COR-L47 (cell line): ENCODE results near the gene ITSN1.

ENCODE experiments used
- DNase-seq: peaks from one replicate; lab custom pipeline; 2025; lab: John Stamatoyannopoulos, UW

Gene ITSN1

GRCh38 chr21:33813832-33814365 is 171.6 kb downstream of the ITSN1 start:
- no peak for DNase-seq

DNA sequence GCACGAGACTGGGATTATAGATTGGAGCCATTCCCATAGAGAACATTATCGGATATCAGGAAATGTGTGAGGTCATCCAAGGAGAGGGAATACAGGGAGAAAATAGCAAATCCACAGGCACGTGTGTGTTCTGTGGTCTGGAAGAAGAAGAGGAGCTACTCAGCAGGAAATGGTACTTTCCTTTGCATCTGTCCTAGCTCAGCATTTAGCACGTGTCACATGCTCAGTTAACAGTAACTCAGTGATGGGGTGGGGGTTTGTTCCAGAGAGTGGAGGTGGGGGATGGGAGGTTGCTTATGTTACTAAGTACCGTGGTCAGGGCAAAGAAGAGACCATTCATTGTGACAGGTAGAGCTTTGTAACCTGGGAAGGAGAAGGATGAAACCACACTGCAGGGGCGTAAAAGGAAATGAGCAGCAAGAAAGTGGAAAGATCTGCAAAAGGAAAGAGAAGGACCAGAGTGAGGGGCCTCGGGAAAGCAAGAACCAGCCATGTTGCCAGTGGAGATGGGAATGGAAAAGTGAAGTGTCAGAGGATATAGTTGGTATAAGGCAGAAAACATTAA is 172.9 kb downstream of the ITSN1 start:
- no peak for DNase-seq

DNA sequence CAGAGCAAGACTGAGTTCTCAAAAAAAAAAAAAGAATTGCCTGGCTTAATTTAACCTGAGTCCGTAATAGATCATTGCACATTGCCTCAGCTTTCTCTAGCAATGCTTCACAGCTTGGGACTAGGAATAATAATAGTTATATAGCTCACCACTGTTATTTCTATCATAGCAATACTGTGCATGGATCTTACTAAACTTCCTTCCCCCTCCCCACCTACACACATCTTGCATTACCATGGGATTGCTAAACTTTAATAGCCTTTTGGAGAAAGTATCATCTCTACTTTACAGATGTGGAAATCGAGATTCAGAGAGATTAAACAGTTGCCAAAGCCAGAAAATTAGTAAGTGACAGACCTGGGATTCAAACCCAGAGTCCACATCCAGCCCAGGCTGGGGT is 173.9 kb downstream of the ITSN1 start:
- no peak for DNase-seq

DNA sequence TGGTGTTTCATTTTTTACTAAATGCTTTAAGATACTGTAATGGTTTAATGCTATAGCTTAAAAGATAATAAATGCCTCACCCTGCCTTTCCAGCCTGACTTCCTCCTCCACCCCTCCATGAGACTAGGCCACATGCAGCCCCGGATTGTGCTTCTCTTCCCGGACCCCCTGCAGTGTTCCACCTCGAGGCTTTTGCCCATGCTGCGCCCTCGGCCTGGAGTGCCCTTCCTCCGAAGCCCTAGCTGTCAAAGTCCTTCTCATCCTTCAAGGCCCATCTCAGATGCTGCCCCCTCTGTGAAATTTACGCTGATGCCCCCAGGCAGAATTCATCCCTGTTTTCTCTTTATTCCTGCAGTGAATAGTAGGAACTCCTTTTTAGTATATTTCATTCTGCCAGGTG is 174.8 kb downstream of the ITSN1 start:
- no peak for DNase-seq

- DNase-seq = peak; percentile 45
Measured at GRCh38 chr21:33817663-33818451, 175.6 kb downstream of the ITSN1 start.

DNA sequence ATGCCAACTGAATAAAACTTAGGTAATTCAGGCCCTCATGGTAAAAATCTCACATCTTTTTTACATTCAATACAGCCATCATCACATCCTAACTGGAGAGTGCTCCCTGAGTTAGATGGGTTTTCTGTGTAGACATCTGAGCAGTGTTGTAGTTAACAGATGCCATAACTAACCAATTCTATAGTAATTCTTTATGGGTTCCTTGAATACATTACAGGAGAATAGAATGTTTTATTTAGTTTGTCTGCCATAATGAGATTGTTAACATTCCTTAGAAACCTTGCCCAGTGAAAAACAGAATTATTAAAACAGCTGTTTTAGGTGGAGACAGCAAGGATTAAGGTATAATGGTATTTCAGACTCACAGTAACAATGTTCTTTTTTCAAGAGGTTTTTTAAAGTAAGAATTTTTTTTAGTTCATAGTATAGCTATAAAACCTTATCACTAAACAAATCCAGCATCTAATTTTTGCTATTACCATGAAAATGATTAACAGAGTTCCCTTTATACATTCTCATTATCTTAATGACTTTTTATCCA is 178.0 kb downstream of the ITSN1 start:
- no peak for DNase-seq

- no peak for DNase-seq
Measured at GRCh38 chr21:33820798-33821197, 178.5 kb downstream of the ITSN1 start.

DNA sequence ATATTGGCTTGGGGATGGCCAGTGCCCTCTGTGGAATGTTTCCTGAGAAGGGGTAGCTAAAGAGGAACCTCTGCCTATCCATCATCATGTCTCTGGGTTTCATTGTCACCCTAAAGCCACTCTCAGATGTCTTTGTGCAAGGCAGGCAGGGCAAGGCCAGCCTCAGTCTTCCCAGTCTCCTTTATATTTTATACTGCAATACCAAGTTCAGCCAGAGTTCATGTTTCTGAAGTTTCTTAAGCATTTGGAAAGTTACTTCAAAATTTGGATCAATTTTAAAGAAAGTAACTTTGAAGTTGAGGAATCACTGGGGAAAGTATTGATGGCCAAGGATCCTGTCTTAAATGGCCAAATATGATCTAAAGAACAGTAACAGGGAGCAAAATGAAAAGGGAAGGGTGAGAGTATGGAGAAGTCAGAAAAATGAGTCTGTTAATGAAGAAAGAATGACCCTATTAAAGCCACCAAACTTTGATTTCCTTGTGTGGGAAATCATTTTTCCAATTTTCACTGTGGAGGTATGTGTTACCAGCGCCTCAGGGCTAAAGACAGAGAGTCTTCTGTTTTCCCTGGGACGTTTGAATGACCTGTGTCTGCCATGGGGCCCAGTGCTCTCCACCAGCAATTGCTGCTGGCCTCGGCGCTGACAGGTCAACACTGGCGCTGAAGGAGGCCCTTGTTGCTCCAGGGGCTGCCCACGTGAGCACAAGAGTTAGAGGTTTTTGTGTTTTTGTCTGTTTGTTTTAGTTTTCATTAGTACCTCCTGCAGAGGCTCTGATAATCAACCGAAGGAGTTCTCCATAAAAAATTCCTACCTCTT is 179.4 kb downstream of the ITSN1 start:
- DNase-seq = no peak

DNA sequence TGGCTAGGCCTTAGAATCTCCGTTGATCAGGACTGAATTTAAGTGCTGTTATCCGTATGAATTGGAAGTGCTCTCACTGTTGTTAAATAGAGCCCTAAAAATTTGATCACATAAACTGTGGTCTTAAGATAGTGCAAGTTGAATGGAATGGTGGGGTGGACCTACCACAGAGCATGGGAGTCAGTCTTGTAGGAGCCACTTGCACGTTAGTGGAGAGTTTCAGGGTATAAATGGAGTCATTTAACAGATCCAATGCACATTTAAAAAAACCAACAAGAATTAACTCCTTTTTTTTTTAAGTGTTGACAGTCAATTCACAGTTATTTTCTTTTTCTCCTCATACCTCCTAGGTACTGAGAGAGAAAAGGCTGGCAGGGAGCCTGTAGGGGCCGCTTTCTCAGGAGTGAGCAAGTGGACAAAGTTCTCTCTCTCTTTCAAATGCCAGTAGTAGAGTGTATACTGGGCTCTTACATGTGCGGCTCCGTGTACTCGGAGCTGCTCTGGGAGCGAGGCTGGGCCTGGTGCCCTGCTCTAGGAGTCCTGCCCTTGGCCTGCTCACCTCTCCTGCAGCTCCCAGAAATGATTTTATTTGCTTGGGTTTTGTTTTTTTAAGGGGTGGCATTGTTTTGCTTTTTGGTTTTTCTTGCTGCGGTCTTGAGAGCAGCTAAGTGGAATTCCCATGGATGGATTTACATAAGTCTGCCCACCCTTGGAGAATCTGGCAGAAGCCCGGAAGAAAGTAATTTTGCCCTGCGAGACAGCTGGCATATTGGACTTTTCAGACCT is 182.0 kb downstream of the ITSN1 start:
- DNase-seq = no peak

GRCh38 chr21:33825419-33825818 is 183.1 kb downstream of the ITSN1 start:
- no peak for DNase-seq

DNA sequence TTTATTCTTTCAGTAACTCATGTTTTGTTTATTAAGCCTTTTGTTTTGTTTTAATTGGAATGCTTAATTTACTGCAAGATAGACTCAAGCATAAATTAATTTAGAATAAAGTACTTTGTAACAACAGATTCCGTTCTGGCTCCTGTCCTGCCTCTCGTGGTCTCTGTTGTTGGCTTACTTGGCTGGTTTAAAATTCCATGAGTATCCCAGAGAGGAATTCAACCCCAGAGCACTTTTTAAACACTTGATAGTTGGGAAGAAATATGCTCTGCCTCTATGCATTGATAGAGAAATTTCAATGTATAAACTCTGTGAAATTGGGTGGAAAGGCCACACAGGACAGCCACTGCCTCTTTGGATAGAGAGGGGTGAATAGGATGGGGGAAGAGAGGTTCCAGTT is 183.6 kb downstream of the ITSN1 start:
- DNase-seq = no peak

DNA sequence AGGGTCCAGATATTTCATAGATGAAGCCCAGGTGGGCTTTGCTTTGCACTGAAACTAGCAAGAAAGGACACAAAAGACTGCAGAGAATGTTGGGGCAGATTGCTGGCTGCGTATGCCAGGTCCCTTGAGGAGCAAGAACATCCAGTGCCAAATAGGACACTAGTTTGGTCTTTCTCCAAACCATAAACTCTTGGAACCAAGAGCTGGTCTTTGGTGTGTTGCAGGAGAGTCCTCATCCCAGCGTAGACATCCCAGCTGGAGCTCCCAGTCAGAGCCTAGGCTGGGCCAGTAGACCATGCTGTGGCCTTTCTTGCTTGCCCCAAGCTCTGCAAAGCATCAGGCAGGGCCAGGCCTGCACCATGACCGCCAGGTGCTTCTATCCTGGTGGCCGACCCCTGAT is 185.8 kb downstream of the ITSN1 start:
- no peak for DNase-seq

DNA sequence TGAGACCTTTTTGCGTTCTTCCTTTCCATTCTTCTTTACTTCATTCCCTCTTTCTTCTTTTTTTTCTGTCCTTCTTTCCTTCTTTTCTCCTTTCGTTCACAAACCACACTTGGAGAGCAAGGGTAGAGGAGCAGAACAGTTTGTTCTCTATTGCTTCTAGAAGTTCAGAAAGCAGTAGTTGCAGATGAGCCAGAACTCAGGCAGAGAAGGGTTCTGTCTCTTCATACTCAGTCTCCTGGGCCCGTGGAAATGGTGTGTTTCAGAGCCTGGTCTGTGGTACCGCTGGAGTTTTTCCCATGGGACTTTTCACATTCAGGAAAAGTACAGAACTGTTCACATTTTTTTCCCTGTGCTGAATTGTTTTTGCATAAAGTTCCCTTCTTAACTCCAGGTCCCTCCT is 186.3 kb downstream of the ITSN1 start:
- DNase-seq = no peak

DNA sequence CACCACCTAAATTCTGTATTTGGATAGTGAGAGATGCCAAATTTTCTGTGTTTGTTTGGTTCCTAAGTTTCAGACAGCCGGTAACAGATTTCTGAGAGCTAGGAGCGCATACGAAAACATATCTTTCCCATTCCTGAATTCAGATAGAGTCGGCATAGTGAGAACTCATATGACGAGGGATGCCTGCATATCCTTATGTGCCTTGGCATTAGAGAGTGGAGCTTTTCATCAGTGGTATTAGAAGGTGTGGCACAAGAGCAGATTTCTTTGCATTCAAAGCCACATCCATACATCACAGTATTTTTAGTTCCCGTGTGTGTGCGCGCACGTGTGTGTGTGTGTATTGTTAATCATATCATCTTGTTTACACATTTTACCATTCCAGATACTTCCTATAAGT is 187.5 kb downstream of the ITSN1 start:
- DNase-seq = no peak

GRCh38 chr21:33831962-33832659 is 189.8 kb downstream of the ITSN1 start:
- no peak for DNase-seq

DNA sequence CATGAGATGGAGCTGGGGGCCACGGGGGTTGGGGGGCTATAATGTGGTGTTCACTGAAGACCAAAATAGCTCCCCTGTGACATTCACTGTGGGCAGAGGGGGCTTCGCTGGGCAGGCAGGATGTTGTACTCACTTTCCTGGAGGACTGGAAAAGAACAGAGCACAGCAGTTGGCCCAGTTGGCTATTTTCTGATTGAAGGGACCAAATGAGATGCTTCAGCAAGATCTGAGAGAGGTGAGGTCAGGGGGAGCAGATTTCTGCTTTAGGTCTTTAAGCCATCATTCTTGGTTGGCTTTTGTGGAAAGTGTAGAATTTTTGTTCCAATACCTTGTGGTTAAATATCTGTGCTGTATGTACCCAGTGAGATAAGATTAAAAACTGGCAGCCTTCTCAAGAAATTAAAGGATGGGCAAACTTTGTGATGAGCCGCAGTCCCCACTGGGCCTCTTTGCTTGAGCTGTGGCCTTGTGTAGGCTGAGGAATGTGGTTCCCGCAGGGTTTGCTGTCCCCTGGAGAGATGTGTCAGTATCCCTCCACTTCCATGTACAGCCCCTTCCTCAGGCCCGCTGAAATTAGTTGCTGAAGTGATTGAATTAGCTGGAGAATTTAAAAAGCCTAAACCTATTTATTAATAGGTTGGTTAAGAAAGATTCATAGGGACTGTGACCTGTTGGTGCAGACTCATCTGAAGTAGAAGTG is 192.7 kb downstream of the ITSN1 start:
- DNase-seq = no peak

DNA sequence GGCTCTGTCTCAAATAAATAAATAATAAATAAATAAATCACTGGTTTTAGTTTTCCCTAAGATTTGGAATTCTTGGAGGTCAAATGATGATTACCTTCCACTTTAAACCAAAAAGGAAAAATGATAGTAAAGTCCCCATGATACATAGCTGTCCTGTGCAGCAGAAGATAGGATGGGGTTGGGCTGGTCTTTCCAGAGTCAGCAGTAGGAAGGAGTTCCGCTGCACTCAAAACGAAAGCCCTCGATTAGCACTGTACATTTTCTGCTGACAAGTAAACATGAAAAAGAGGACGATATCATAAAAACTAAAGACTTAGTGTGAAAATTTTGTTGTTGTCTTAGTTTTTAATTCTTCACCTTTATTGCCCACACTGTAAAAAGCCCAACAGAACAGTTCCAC is 193.6 kb downstream of the ITSN1 start:
- no peak for DNase-seq

DNA sequence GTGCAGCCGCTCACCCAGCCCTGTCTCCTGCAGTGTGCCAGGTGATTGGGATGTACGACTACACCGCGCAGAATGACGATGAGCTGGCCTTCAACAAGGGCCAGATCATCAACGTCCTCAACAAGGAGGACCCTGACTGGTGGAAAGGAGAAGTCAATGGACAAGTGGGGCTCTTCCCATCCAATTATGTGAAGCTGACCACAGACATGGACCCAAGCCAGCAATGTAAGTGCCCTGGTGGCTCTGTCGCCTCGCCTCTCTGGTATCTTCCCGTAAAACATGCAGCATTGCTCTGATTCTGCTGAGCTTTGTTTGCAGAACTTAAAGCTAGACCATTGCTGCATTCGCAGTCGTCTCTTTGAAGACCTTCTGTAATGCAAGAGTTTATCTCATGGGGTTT is 194.1 kb downstream of the ITSN1 start:
- no peak for DNase-seq

- no peak for DNase-seq
Measured at GRCh38 chr21:33839167-33839716, 196.9 kb downstream of the ITSN1 start.

DNA sequence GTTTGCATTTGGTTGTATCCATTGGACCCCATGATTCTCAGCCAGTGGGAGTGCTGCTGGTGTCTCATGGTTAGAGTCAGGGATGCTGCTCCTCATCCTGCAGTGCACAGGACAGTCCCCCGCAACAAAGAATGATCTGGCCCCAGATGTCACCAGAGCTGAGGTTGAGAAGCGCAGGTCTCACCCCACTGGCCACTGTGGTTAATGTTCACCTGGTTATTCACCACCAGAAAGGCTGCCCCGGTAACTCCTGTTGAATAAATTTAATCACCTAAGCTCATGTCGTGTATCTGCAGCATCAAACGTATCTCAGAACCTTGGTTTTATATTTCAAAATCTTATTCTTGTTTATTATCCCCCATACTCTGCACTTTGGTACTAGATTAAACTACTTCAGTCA is 197.5 kb downstream of the ITSN1 start:
- no peak for DNase-seq
